Aorta (tissue), 5 donors: ENCODE results near the gene CADM3. TPM values are rescaled to one million over a fixed set of nuclear protein-coding genes. Genes with fewer than 3 reads are reported as not detected.

Experiments
- ATAC-seq: fragments of 200-7000 bp; cut with Tn5 transposase; one replicate; pipeline ENCODE4 v1.9.1; 2022; ENCODE audit warnings: moderate library complexity; ENCODE audit not compliant: low FRiP score
- DNase-seq, 2 donors: peaks; one replicate each; pipeline ENCODE4 v3.0.0-alpha.2; 2020
- H3K27ac ChIP-seq, 2 donors: one replicate each; pipeline ENCODE4 v1.5.1; 2013; ENCODE audit warnings: low read length in 2 of 2, mild to moderate bottlenecking in 2 of 2, moderate library complexity in 2 of 2, control low read depth in 1 of 2, inconsistent platforms in 1 of 2, low read depth in 1 of 2
- H3K27me3 ChIP-seq, 2 donors: one replicate each; pipeline ENCODE4 v1.6.1; 2013; ENCODE audit warnings: control low read depth in 1 of 2, low read length in 1 of 2, mild to moderate bottlenecking in 1 of 2, moderate library complexity in 1 of 2; ENCODE audit not compliant: insufficient read depth in 2 of 2, control insufficient read depth in 1 of 2
- H3K36me3 ChIP-seq, 2 donors: one replicate each; pipeline ENCODE4 v1.6.1; 2013; ENCODE audit warnings: control low read depth in 1 of 2, low read length in 1 of 2, mild to moderate bottlenecking in 1 of 2; ENCODE audit not compliant: insufficient read depth in 2 of 2, control insufficient read depth in 1 of 2
- H3K4me1 ChIP-seq, 2 donors: one replicate each; pipeline ENCODE4 v1.6.1; 2013; ENCODE audit warnings: low read length in 2 of 2, control low read depth in 1 of 2, mild to moderate bottlenecking in 1 of 2, moderate library complexity in 1 of 2; ENCODE audit not compliant: insufficient read depth in 2 of 2, control insufficient read depth in 1 of 2
- H3K4me3 ChIP-seq, 2 donors: one replicate each; pipeline ENCODE4 v1.5.1; 2013; ENCODE audit warnings: low read length in 2 of 2, control low read depth in 1 of 2, mild to moderate bottlenecking in 1 of 2
- H3K9me3 ChIP-seq: one replicate; pipeline ENCODE4 v1.6.1; 2013; ENCODE audit warnings: mild to moderate bottlenecking, low read length; ENCODE audit not compliant: control insufficient read depth
- WGBS, 2 donors: extraction: QIAGEN DNeasy Blood & Tissue Kit; methylation state at CpG; one replicate each; pipeline ENCODE4 v1.1.7; 2013; 5-methylcytosine and 5-hydroxymethylcytosine counted together
- intact Hi-C, 2 donors: fragments of 100-400 bp; cut with DNase I; formaldehyde crosslinking; loops; one replicate each; pipeline versions ENCODE4 v1.14.2 to v1.15.0; 2022
- polyA plus RNA-seq, 2 donors: library from polyadenylated mRNA; stranded (reverse); fragments of 200-250 nt; gene quantifications; one replicate each; pipeline ENCODE4 v1.2.3, GENCODE V29; 2013
- total RNA-seq, 2 donors: library from RNA; stranded (reverse); fragmentation: NEBNext Ultra II Directional; extraction: Animal tissue kit (Norgen Biotek cat#: 25700); gene quantifications; one replicate each; pipeline ENCODE4 v1.2.1, GENCODE V29; 2021
- donor health status: healthy with polysubstance abuse.
- donor health status: Bipolar disorder and iron deficiency.
- donor health status: DM: no; HTN: no; CAD: no.
- donor health status: DM: no; HTN: no; CAD: no.
- donor health status: DM: yes; HTN: yes; CAD: no.

Gene CADM3
- total and polyA plus RNA-seq, 4 donors, result 0.75 to 41.2 (median 10.9) TPM; not detected in 1

DNA sequence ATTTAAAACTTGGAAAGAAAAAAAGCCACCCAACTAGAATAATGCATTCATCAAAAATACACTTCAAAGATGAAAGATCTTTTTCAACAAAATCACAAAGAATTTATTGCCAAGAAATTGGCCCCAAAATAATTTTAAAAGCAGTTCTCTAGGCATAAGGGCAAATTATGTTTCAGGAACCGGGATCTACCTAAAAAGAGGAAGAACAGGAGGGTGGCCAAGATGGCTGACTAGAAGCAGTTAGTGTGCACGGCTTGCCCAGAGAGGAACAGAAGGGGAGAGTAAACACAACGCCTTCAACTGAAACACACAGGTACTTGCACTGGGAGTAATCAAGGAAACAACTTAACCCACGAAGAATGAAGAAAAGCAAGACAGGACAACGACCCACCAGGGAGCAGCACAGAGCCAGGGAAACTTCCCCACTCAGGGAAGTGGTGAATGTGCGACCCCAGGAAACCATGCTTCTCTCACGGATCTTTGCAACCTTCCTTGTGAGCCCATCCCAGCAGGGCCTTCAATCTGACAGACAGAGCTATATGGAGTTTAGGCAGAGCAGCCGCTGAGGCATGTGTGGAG, 79.3 kb downstream of the CADM3 start:
- intact Hi-C loops, result no loop called here
- Histone ChIP-seq H3K9me3 (peaks cover 7% of the 10 kb centered on the region), H3K27me3 (no peaks in the 10 kb centered on the region), H3K36me3 (no peaks in the 10 kb centered on the region), H3K4me3 (no peak overlapping the region), H3K4me1 (no peaks in the 10 kb centered on the region), H3K27ac (no peak overlapping the region)
- WGBS, 2 donors, result 63 to 65% methylated on average over 8 of the region's 8 CpGs
- no peak for DNase-seq
- ATAC-seq, result no peak

Other genes with a start within 250 kb of the CADM3 start
- gene PYHIN1, start 240.1 kb upstream of the CADM3 start, total RNA-seq, result 1 to 10 TPM; 2.9 to 4.7 TPM
- not detected for gene PYHIN1, start 240.1 kb upstream of the CADM3 start, polyA plus RNA-seq
- 100 to 1,000 TPM; 112 to 174 TPM for gene IFI16, start 161.7 kb upstream of the CADM3 start, total RNA-seq
- gene IFI16, start 161.7 kb upstream of the CADM3 start, polyA plus RNA-seq, result 100 to 1,000 TPM in 1 of 2 donors, 10 to 100 TPM in 1; 36.6 to 109 TPM
- gene AIM2, start 94.8 kb upstream of the CADM3 start, total RNA-seq, result 1 to 10 TPM in 1 of 2 donors, under 1 TPM in 1; 0.97 to 2.6 TPM
- under 1 TPM in 1 of 2 donors, not detected in 1; 0.38 TPM for gene AIM2, start 94.8 kb upstream of the CADM3 start, polyA plus RNA-seq
- gene ACKR1, start 33.3 kb downstream of the CADM3 start, total RNA-seq, result 100 to 1,000 TPM; 153 to 226 TPM
- gene ACKR1, start 33.3 kb downstream of the CADM3 start, polyA plus RNA-seq, result 1 to 10 TPM; 1.4 TPM
- gene FCER1A, start 130.7 kb downstream of the CADM3 start, total RNA-seq, result 1 to 10 TPM; 1.5 to 3.9 TPM
- gene FCER1A, start 130.7 kb downstream of the CADM3 start, polyA plus RNA-seq, result 1 to 10 TPM in 1 of 2 donors, under 1 TPM in 1; 0.88 to 1.3 TPM